ENCODE results near the gene CHMP6.

Gene CHMP6

GRCh38 chr17:80991645-80992076, at the start of gene CHMP6:
TSS of gene CHMP6 (plus strand) at chr17:80991841. CDS start at chr17:80991919, 78 bp downstream.
- peak; percentile 55 to 66 for DNase-seq (ENCODE audit: low read depth in 2 of 2)

GRCh38 chr17:80942423-80943345, 49.0 kb upstream of the CHMP6 start:
- no peak for DNase-seq (ENCODE audit: low read depth in 2 of 2)

GRCh38 chr17:80943346-80944145, 48.1 kb upstream of the CHMP6 start:
- no peak for DNase-seq (ENCODE audit: low read depth in 2 of 2)

DNA sequence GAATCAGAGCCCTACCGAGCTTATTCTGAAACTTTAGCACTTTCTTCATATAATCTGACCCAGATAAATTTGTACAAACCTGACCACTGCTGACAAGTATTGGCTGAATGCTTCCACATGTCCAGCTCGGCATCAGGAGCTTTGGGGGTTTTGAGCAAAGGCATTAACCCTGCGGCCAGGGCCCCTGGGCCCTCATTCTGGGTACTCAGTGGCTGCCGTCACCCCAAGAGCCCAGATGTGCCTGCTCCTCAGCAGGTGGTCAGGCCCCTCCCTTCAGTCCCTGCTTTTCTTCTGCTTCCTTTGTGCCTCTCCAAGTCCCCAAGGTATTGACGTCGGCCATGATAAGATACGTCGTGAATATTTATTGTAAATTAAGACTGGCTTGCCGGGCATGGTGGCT, 47.3 kb upstream of the CHMP6 start:
- DNase-seq (ENCODE audit: low read depth in 2 of 2): no peak

DNA sequence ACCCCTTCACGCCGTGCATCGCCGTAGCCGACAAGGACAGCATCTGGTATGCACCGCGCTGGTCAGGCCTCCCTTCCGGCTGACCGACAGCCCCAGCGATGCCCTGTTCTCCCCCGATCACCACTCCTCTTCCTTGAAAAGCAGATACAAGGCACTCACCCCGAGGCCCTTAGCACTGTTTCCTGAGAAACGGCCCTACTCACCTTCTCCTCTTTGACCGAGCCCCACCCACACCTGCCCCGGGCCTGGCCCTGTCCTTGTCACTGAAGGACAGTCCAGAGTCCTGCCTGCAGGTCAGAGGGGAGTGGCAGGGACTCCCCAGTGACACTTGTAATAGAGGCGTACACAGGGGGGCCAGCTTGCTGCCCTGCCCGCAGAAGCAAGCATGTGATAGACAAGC, 45.9 kb upstream of the CHMP6 start:
- no peak for DNase-seq (ENCODE audit: low read depth in 2 of 2)

DNA sequence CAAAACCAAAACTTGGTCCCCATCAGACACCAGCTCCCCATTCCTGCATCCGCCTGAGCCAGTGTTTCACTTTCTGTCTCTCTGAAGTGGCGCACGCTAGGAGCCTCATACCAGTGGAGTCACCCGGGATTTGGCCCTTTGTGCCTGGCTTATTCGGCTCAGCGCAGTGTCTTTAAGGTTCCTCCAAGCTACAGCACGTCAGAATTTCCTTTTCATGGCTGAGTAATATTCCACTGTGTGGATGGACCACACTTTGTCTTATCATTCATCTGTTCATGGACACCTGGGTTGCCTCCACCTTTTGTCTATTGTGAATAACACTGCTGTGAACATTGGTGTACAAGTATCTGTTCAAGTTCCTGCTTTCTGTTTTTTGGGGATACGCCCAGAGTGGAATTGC, 45.2 kb upstream of the CHMP6 start:
- DNase-seq (ENCODE audit: low read depth in 2 of 2): no peak

DNA sequence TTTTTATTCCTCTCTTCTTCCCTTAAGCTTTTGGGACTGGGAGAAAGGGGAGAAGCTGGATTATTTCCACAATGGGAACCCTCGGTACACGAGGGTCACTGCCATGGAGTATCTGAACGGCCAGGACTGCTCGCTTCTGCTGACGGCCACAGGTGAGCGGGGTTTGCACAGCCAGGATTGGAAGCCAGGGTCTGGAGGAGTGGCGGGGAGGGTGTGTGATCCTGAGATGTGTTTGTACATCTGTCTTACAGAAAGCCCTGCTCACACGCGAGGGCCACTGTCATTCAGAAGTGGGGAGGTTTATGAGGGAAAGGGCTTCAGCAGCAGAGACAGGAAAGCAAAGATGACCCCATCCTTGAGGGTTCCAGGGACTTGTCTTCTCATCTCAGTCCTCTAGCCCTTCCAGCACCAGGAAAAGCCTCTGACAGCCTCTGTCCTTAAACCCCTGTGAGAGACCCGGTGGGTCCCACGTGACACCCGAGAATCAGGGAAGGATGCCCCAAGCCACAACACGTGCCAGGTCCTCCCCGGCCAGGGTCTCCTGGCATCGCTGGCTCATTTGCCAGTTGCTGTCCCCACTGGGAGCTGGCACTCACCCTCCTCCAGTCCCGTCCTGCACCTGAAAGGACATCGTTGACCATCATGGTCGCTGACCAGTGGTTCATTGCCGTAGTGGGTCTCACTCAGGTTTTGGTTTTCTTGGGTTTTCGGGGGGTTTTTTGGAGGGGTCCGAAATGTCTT, 44.3 kb upstream of the CHMP6 start:
- DNase-seq (ENCODE audit: low read depth in 2 of 2): no peak

DNA sequence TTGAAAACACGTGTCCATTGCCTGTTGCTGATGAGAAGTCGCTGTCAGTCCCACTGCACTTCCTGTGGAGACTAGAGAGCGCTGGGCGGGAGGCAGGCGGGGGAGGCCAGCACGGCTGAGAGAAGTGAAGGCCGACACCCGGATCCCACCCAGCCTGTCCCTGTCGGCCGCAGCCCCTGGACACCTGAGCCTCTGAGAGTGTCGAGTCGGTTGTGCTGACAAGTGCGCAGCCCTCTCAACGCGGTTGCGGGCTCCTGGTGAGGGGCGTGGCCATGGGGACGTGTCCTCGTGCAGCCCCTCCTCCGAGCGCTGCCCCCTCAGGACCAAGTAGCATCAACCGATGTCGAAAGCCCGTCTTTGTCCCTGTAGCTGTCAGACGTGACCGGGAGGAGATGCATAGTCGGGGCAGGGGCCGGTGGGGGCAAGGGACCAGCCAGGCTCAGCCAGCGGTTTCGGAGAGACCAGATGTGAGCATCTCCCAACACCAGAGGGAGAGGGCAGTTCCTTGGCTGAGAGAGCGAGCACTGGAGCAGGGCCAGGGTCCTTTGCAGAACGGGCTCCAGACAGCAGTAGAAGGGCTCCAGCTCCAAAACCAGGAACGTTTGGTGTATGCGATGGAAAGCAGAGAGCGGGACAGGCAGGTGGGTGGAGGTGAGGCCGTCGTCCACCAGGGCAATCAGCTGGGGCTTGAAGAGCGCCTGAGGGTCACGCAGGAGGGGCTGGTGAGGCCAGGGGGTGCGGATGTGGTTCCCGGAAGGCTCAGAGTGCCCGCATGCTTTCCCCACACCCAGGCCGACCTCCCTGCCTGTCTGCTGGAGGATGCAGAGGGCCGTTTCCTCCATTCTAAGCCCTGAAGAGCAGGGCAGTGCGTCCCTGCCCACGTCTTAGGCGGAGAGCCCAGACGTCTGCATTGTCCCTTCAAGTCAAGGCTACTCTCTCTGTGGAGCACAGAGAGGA, 43.3 kb upstream of the CHMP6 start:
- no peak for DNase-seq (ENCODE audit: low read depth in 2 of 2)

GRCh38 chr17:80948976-80949450, 42.6 kb upstream of the CHMP6 start:
- DNase-seq (ENCODE audit: low read depth in 2 of 2): no peak

- no peak for DNase-seq (ENCODE audit: low read depth in 2 of 2)
These were observed 41.9 kb upstream of the CHMP6 start for GRCh38 chr17:80949451-80950421.

- no peak for DNase-seq (ENCODE audit: low read depth in 2 of 2)
These were observed 41.0 kb upstream of the CHMP6 start for GRCh38 chr17:80950466-80951120.

- no peak for DNase-seq (ENCODE audit: low read depth in 2 of 2)
These were observed 40.2 kb upstream of the CHMP6 start for GRCh38 chr17:80951121-80952090.

DNA sequence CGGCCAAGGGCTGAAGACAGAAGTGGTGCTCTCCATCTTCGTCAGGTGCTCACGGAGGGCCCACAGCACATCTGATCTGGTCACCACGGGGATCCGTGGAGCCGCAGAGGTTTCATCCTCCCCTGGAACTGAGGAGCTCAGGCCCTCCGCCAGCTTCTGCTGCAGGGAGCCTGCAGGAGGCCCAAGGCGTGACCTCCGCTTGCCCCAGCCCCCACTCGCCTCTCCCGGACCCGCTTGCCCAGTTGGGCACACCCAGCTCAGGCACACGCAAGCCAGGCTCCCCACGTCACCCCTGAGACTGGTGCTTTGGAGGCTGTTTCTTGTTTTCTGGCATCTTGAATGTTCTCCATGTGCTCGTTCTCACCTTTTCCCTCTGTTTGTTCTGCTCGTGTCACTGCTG, 39.4 kb upstream of the CHMP6 start:
- no peak for DNase-seq (ENCODE audit: low read depth in 2 of 2)

- DNase-seq (ENCODE audit: low read depth in 2 of 2): no peak
These were observed 37.9 kb upstream of the CHMP6 start for GRCh38 chr17:80953471-80954315.

DNA sequence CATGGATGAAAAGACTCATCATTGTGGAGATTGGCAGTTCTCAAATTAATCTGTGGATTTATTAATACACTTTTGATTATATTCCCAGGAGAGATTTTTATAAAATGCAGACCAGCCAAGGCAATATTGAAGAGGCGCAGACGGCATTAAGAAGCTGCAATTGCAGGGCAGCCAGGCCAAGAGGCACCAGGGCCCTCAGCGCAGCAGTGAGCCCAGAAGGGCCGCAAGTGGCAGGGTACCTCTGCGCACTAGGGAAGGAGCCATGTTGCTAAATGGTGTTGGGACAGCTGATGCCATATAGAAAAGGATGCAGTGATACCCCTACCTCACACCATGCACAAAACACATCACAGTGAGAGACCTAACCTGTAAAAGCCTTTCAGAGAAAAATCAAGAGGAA, 36.6 kb upstream of the CHMP6 start:
- DNase-seq (ENCODE audit: low read depth in 2 of 2): no peak

DNA sequence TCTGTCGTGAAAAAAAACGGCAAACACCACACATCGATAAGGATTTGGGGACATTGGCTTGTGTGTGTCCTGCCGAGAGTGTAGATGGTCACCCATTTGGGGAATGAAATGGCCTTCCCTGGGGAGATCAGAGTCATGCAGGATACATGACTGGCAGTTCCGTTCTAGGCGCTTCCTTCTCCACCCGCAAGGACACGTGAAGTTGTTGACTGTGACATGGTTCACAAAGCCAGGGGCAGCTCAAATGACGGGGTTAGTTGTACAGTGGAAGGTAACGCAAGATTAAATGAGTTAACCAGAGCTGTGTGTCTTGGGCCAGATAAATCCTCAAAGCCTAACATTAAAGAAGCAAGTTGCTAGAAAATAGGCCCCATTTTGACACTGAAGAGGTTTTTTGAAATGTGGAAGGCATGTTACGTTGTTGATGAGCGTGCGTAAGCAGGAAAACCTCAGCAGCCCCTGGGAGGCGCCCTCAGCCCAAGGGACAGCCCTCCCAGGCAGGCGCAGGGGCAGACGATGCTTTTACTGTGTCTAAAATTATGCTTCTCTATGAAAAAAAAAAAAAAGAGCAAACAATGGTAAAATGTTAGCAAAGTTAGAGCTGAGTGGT, 35.9 kb upstream of the CHMP6 start:
- DNase-seq (ENCODE audit: low read depth in 2 of 2): no peak
